HG03460 (cell line): ENCODE data around the gene PITRM1.
"Not testable (repeated sequence)": the region's sequence is repeated elsewhere in the genome, so short reads cannot be mapped to it uniquely, and the experiment has no call there.

Source experiments
- ATAC-seq: cut with Tn5 transposase; IDR thresholded peaks from one replicate; pipeline ENCODE4 v1.9.1; 2021; ENCODE audit not compliant: unreplicated experiment

PITRM1 gene

DNA sequence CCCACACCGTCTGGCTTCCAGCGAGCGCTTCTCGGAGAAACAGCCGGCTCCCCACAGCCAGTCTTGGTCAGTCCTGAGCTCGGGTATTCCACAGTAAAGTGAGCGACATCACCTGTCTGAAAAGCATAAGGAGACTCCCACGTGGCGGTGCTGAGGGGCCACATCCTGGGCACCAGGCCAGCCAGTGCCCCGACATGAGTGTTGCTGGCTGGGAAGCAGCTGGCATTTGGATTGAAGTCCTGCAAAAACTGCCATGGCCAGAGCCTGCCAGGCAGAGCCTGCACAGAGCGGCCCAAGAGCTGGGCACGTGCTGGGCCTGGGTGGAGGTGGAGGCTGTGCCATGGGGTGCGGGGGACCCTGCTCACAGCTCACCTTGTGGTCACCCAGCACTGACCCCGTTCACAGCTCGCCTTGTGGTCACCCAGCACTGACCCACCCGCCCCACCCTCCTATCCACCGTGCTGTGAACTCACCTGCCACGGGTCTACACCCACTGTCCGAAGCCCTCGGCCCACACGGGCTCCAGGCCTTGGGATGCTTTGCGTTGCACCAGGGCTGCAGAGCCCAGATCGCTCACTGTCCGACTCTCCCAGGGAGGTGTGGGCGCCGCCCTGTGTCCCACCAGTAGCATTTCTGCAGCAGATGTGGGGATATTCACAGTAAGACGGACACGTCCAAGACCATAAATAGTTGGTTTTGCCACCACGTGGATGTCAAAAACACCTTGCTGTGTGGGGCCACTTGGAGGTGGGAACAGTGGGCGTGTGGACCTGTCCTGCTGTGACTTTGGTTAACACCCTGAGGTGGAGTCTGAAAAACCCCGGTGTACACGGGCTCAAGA lies 48.8 kb downstream of the PITRM1 start:
- ATAC-seq = no peak

GRCh38 chr10:3122486-3123205 lies 49.9 kb downstream of the PITRM1 start:
- no peak for ATAC-seq

DNA sequence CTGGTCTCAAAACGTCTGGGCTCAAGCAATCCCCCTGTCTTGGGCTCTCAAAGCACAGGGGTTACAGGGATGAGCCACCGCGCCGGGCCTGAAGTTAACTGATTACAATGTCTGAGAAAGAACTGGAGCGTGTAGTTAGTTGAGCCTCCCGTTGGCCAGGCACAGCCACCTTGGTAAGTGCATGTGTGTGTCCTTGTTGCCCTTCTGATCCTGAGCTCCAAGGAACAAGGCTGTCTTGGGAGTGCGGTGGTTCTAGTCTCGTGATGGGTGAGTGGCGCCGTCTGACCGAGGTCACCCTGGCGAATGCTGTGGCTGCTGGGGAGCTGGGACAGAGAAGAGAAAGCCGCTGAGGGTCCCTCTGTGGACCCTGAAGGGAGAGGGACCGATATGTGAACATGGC lies 50.5 kb downstream of the PITRM1 start:
- ATAC-seq = no peak

GRCh38 chr10:3119796-3120459 lies 52.7 kb downstream of the PITRM1 start:
- no peak for ATAC-seq

DNA sequence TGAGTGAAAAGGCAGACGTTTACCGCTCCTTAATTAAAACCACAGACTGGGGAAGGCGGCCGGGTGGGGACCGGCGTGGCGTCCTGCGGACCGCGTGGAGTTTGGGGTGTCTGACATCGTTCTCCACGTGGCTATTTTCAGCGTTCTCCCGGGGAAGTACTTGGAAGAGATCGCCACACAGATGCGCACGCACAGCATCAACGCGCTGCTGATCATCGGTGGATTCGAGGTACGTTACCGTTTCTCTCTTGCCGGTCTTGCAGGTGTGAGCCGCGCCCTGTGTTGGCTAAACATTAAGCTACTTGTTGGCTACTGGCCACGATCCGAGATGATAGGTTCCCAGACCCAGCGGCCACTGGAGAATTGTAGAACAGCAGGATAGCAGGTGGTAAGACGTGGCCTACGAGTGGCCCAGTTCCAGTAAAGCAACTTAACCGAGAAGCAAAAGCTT lies 53.9 kb downstream of the PITRM1 start:
- no peak for ATAC-seq

- no peak for ATAC-seq
These were observed 55.1 kb downstream of the PITRM1 start for GRCh38 chr10:3117486-3117885.

- ATAC-seq = no peak
These were observed 56.0 kb downstream of the PITRM1 start for GRCh38 chr10:3116508-3117100.

DNA sequence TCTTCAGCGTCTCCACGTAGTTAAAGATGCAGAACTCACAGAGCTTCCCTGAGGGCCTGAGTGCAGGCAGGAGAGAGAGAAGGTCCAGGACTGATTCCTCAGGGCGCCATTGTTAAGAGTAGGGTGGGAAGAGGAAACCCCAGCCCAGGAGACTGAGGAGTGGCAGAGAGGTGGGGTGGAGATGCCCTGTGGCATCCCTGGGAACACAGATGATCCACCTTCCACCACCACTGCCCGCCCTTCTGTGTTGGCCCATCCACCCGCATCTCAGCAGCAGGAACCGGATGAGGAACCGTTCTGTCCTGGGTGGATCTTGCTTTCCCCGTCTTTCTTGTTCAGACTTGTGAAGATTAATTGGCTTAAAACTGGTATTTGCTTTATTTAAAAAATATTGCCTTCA lies 56.9 kb downstream of the PITRM1 start:
- no peak for ATAC-seq

- ATAC-seq = no peak
These were observed 59.2 kb downstream of the PITRM1 start for GRCh38 chr10:3113343-3113720.

GRCh38 chr10:3111621-3112163 lies 60.9 kb downstream of the PITRM1 start:
- ATAC-seq = no peak

DNA sequence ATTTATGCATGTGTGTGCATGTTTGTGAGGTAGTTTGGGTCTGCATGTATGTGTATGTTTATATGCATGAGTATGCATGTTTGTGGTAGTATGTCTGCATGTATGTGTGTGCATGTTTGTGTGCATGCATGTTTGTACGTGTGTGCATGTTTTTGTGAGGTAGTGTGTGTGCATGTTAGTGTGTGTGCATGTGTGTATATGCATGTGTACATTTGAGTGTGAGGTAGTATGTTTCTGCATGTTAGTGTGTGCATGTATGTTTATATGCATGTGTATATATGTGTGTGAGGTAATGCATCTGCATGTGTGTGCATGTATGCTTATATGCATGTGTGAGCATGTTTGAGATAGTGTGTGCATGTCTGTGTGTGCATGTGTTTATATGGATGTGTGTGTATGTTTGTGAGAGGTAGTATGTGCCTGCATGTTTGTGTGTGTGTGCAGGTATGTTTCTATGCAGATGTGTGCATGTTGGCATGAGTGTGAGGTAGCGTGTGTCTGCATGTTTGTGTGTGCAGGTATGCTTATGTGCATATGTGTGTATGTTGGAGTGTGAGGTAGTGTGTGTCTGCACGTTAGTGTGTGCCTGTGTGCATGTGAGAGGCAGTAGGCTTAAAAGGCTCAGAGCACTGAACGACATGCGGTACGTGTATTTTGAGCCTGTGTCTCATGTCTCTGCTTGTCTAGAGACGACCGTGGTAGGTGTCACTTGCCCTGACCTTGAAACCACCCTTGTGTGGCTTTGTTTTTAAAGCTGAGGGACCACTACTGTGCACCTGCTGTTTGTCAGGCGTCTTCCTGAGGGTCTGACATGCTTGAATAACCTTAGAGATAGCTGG lies 61.6 kb downstream of the PITRM1 start:
- no peak for ATAC-seq

DNA sequence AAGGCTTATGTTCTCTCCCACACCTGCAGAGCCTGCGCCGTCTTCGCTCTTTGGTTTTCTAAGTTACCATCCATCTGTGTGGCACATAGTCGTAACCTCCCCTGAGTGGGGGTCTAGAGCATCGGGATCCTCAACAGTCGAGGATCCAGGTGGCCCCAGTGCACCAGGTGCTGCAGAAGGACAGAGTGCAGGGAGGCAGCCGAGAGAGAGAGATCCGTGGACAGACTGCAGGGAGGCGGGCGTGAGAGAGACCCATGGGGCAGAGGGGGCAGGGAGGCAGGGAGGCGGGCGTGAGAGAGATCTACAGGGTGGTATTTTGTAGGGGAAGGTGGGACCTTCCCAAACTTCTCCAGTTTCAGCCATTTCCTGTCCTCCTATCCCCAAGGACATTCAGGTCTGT lies 62.9 kb downstream of the PITRM1 start:
- ATAC-seq = no peak

GRCh38 chr10:3109196-3109595 lies 63.4 kb downstream of the PITRM1 start:
- no peak for ATAC-seq

DNA sequence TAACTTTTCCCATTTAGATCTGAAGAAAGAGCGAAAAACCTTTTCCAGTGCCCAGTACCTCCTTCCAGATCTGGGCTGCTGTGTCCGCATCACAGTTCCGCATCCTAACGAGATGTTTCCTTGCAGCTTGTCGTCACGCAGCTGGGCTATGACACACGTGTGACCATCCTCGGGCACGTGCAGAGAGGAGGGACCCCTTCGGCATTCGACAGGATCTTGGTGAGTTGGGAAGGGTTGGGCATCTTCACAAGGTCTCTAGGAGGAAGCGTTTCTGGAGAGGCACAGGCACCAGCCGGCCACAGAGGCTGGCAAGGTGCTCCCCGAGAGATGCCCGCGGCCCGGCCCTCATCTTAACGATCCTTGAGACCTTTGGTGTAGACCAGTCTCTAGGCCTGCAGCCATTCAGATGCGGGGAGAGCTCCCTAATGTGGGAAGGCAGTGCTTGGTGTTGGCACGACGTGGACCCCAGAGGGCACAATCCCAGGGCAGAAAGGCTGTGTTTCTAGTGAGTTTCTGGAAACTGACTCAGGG lies 63.9 kb downstream of the PITRM1 start:
- ATAC-seq = no peak

DNA sequence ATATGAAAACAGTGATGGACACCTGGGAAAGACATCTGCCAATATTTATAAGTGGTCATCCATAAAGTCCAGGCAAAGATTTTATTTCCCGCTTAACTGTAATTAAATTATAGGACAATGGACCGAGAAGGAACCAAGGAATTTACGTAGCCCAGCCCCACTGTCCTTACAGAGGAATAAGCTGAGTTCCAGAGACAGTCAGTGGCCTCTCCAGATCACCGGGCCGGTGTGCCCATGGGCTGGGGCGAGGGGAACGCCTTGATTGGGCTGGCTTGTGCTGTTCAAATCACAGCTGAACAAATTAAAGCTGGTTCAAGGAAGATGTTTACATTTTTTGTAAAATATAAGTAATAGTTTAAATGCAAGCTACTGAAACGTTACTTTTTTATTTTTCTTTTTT lies 64.5 kb downstream of the PITRM1 start:
- no peak for ATAC-seq

GRCh38 chr10:3107426-3107961 lies 65.1 kb downstream of the PITRM1 start:
- no peak for ATAC-seq

DNA sequence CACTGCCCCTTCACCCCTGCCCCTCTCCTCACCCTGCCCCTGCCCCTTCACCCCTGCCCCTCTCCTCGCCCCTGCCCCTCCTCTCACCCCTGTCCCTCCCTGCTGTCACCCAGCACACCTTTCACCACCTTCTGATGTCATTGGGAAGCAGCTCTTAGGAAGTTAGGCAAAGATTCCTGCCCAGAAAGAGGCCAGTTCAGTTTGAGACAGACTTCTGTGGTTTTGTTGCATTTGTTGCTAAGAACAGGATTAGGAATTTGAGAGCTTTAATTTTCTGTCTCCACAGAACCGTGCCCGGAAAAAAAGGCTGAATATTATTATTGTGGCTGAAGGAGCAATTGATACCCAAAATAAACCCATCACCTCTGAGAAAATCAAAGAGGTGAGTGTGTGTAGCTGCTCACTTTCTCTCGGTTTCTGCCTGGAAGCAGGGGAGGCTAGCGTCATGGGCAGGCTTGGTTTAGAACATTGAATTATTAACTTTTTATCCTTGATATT lies 65.6 kb downstream of the PITRM1 start:
- no peak for ATAC-seq

GRCh38 chr10:3106328-3106727 lies 66.3 kb downstream of the PITRM1 start:
- not testable (repeated sequence) for ATAC-seq

- ATAC-seq = no peak
These were observed 66.7 kb downstream of the PITRM1 start for GRCh38 chr10:3105905-3106304.

DNA sequence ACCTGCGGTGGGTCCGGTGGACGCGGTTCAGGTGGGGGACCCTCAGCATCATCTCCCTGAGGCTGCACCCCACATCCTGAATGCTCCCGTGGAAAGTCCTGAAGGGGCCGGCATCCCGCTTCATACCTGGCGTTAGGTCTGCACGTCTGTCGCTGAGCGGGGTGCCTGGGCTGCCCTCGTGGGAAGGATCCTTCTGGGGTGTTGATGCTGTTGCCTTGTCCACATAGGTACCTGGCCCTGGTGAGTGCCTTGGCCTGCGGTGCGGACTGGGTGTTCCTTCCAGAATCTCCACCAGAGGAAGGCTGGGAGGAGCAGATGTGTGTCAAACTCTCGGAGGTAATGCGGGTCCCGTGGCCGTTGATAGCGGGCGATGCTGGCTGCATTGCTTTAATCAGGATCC lies 67.4 kb downstream of the PITRM1 start:
- no peak for ATAC-seq
